Chondrocyte (in vitro differentiated cells): ENCODE measurements around the gene ABCB9. TPM values are rescaled to one million over a fixed set of nuclear protein-coding genes. Genes with fewer than 3 reads are reported as not detected.

Source experiments
- DNase-seq: peaks from one replicate; pipeline ENCODE4 v3.0.0; 2021; ENCODE audit warnings: mixed read lengths, low spot score
- H3K27ac Mint-ChIP-seq: one replicate; pipeline ENCODE4 v1.8.0; 2021; ENCODE audit warnings: mild to moderate bottlenecking, moderate library complexity, mixed read lengths; ENCODE audit not compliant: unreplicated experiment
- H3K27me3 Mint-ChIP-seq: 2 replicates; pipeline ENCODE4 v1.8.0; 2021; ENCODE audit warnings: low read depth, mixed read lengths
- H3K36me3 Mint-ChIP-seq: 2 replicates; pipeline ENCODE4 v1.8.0; 2021; ENCODE audit warnings: low read depth, mixed read lengths
- H3K4me1 Mint-ChIP-seq: 2 replicates; pipeline ENCODE4 v1.8.0; 2021; ENCODE audit warnings: low read depth, mild to moderate bottlenecking, mixed read lengths
- H3K4me3 Mint-ChIP-seq: one replicate; pipeline ENCODE4 v1.8.0; 2021; ENCODE audit warnings: mild to moderate bottlenecking, moderate library complexity, mixed read lengths; ENCODE audit not compliant: unreplicated experiment
- H3K9me3 Mint-ChIP-seq: 2 replicates; pipeline ENCODE4 v1.8.0; 2021; ENCODE audit warnings: low read depth, mixed read lengths
- total RNA-seq: library from RNA; stranded (reverse); gene quantifications from 3 replicates; pipeline ENCODE4 v1.2.1, GENCODE V29; 2021
- TF ChIP-seq, protein P1 (sequence below): fragments of 200-600 bp; sonication (generic); IDR thresholded peaks from 2 replicates; pipeline ENCODE4 v1.5.0; 2021; ENCODE audit warnings: antibody characterized with exemption, mild to moderate bottlenecking, moderate library complexity

The ABCB9 gene
- total RNA-seq, 1 donor from 2014 or later: 14.2 TPM

DNA sequence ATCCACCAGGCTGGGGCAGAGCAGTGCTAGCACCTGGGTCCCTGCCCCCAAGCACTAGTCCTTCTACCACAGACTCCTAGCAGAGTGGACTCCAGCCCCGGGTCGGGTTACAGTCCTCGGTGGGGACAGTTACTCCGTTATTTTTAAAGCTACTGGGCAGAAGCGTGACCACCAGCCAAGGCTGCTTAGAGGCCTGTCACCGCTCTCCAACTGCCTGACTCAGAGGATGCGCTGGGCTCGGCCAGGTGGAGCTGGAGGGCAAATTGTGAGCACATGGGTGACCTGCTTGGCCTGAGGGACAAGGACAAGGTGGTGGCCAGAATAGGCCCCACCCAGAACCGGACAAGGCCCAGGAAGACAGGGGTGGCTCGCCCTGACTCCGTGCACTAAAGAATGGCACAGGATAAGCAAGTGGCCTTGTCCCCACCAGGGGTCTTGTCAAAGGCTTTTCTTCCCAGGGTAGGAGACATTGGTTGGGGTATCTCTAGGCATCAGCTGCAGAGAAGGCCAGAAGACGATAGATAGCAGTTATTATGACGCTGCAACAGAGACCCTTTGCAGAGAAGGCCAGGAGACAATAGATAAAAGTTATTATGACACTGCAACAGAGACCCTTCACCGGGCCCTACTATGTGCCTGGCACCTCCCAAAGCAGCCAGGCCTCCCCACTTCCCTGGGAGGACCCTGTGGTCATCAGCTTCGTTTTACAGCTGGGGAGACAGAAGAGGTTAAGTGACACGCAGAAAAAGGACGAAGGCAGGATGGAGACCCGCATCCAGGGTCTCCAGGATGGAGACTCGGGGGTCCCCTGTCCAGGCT lies 1.6 kb downstream of the ABCB9 start:
- TF ChIP-seq, protein P1, sequence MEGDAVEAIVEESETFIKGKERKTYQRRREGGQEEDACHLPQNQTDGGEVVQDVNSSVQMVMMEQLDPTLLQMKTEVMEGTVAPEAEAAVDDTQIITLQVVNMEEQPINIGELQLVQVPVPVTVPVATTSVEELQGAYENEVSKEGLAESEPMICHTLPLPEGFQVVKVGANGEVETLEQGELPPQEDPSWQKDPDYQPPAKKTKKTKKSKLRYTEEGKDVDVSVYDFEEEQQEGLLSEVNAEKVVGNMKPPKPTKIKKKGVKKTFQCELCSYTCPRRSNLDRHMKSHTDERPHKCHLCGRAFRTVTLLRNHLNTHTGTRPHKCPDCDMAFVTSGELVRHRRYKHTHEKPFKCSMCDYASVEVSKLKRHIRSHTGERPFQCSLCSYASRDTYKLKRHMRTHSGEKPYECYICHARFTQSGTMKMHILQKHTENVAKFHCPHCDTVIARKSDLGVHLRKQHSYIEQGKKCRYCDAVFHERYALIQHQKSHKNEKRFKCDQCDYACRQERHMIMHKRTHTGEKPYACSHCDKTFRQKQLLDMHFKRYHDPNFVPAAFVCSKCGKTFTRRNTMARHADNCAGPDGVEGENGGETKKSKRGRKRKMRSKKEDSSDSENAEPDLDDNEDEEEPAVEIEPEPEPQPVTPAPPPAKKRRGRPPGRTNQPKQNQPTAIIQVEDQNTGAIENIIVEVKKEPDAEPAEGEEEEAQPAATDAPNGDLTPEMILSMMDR: no peak
- no peak for DNase-seq
- no peaks in the 10 kb centered on the region for H3K36me3 Mint-ChIP-seq
- H3K4me1 Mint-ChIP-seq: peaks cover 17% of the 10 kb centered on the region
- H3K4me3 Mint-ChIP-seq: peak overlapping the region; percentile 57
- no peak overlapping the region for H3K27ac Mint-ChIP-seq
- no peaks in the 10 kb centered on the region for H3K27me3 Mint-ChIP-seq
- no peaks in the 10 kb centered on the region for H3K9me3 Mint-ChIP-seq

DNA sequence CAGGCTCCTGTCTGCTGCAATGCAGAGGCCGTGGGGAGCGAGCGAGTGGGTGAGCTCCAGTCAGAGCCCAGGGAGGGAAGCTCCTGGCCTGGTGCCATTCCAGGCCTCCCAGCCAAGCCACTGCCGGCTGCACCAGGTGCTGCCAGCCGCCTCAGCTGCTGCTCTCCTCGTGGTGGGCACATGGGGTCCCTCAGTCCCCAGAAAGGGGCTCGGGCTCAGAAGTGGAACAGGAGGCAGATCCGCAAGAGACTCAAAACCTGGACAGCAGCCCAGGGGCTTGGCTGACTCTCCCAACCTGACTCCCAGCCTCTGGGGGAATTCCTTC lies 2.4 kb downstream of the ABCB9 start:
- no peak overlapping the region for H3K27ac Mint-ChIP-seq

DNA sequence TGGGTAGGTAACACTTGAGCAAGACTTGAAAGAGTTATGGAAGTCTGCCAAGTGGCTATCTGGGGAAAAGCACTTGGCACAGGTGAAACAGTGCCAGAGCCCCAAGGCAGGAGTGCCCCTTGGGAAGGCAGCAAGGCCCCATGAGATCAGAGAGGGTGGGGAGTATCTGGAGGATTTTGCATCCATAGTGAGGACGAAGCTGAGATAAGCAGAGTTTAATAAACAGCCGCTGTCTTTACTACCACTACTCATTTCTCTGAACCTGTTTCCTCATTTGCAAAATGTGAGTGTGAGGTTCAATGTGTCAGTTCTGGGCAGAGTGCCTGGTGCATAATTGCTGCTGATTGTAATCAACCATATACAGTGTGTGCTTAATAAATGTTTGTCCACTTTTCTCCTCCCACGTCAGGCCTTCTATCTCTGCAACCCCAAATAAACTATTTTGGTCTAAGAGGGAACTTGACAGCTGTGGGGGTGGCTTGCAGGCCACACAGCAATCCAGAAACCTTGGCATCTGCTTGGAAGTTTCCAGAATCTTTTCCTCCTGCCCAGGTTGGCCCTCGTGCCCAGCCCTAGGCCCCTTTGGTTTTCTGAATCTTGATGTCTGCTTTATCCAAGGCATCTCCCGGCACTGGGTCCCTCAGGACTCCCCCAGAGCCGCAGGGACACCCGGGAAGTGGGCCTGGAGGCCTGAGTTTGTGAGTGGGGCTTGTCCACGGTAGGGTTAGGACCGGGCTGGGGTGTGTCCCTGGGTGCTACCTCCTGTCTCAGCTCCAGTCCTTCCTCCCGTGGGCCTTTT lies 4.5 kb downstream of the ABCB9 start:
- TF ChIP-seq, protein P1: no peak
- no peak overlapping the region for H3K4me3 Mint-ChIP-seq
- no peaks in the 10 kb centered on the region for H3K27me3 Mint-ChIP-seq
- H3K36me3 Mint-ChIP-seq: peaks cover 5% of the 10 kb centered on the region
- DNase-seq: no peak
- no peaks in the 10 kb centered on the region for H3K9me3 Mint-ChIP-seq
- no peak overlapping the region for H3K27ac Mint-ChIP-seq
- peaks cover 17% of the 10 kb centered on the region for H3K4me1 Mint-ChIP-seq

More for the DNA sequence above, 2.4 kb downstream of the ABCB9 start:
- no peaks in the 10 kb centered on the region for H3K36me3 Mint-ChIP-seq
- H3K9me3 Mint-ChIP-seq: no peaks in the 10 kb centered on the region
- TF ChIP-seq, protein P1: no peak
- no peak for DNase-seq
- H3K4me3 Mint-ChIP-seq: no peak overlapping the region
- no peaks in the 10 kb centered on the region for H3K27me3 Mint-ChIP-seq
- peaks cover 17% of the 10 kb centered on the region for H3K4me1 Mint-ChIP-seq

DNA sequence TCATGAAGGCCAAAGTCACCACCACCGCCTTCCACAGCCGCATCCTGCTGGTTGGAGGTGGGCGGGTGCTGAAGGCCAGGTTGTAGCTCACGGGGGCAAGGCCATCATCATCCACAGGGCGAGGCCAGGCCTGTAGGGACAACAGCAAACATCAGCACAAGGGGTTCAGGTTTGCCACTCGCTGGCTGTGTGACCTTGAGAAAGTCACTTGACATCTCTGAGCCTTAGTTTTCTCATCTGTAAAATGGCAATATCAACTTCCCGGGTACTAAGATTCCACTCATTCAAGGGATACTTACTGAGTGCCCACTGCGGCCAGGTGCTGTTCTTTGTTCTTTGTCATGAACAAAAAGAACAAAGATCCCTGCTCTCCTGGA lies 6.1 kb downstream of the ABCB9 start:
- TF ChIP-seq, protein P1: no peak
- H3K9me3 Mint-ChIP-seq: no peaks in the 10 kb centered on the region
- H3K27ac Mint-ChIP-seq: no peak overlapping the region
- H3K4me1 Mint-ChIP-seq: peaks cover 13% of the 10 kb centered on the region
- H3K4me3 Mint-ChIP-seq: no peak overlapping the region
- no peaks in the 10 kb centered on the region for H3K27me3 Mint-ChIP-seq
- no peak for DNase-seq
- peaks cover 5% of the 10 kb centered on the region for H3K36me3 Mint-ChIP-seq

DNA sequence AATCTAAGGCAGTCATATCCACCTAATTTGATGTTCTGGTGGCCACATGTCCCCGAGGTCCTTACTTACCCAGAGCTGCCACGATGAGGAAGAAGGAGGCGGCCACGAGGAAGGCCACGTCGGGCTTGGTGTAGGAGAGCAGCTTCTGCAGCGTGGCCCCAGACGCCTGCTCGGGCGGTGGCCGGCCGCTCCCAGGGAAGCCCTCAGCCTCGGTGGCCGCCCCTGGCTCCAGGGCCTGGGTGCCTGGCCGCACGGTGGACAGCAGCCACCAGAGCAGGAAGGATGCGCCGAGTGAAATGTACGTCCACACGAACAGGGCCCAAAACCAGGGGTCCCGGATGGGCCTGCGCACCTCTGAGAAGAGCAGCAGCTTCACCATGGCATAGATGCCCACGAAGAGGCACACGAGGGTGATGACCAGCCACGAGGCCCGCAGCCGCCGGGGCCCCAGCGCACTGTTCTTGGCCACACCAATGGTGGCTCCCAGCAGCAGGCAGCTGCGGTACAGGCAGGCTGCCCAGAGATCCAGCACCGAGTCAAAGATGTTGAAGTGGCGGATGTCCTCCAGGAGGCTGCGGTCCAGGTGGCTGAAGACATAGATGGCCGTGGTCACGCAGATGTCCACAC lies 6.6 kb downstream of the ABCB9 start:
- TF ChIP-seq, protein P1: no peak
- DNase-seq: no peak
- H3K27ac Mint-ChIP-seq: no peak overlapping the region
- H3K4me1 Mint-ChIP-seq: peaks cover 9% of the 10 kb centered on the region
- H3K9me3 Mint-ChIP-seq: no peaks in the 10 kb centered on the region
- no peak overlapping the region for H3K4me3 Mint-ChIP-seq
- H3K27me3 Mint-ChIP-seq: no peaks in the 10 kb centered on the region
- peaks cover 5% of the 10 kb centered on the region for H3K36me3 Mint-ChIP-seq
